GM18861 (cell line): ENCODE measurements around the gene CDH10.

Source experiments
- ATAC-seq: cut with Tn5 transposase; IDR thresholded peaks from one replicate; pipeline ENCODE4 v1.9.1; 2021; ENCODE audit not compliant: unreplicated experiment

Gene CDH10

GRCh38 chr5:24602188-24602587 lies 42.6 kb downstream of the CDH10 start:
- no peak for ATAC-seq

GRCh38 chr5:24598956-24599355 lies 45.8 kb downstream of the CDH10 start:
- ATAC-seq = no peak

- ATAC-seq = no peak
Measured at GRCh38 chr5:24595329-24595728, 49.4 kb downstream of the CDH10 start.

GRCh38 chr5:24591426-24591825 lies 53.4 kb downstream of the CDH10 start:
- ATAC-seq = no peak

- ATAC-seq = no peak
Measured at GRCh38 chr5:24589566-24589965, 55.2 kb downstream of the CDH10 start.

GRCh38 chr5:24585751-24586150 lies 59.0 kb downstream of the CDH10 start:
- no peak for ATAC-seq

- no peak for ATAC-seq
Measured at GRCh38 chr5:24571302-24571701, 73.5 kb downstream of the CDH10 start.

GRCh38 chr5:24566933-24567332 lies 77.8 kb downstream of the CDH10 start:
- no peak for ATAC-seq

GRCh38 chr5:24555229-24555628 lies 89.5 kb downstream of the CDH10 start:
- ATAC-seq = no peak

GRCh38 chr5:24547132-24547531 lies 97.6 kb downstream of the CDH10 start:
- ATAC-seq = no peak

- ATAC-seq = no peak
Measured at GRCh38 chr5:24539613-24540012, 105.2 kb downstream of the CDH10 start.

- no peak for ATAC-seq
Measured at GRCh38 chr5:24538346-24538745, 106.4 kb downstream of the CDH10 start.

- no peak for ATAC-seq
Measured at GRCh38 chr5:24535646-24536045, 109.1 kb downstream of the CDH10 start.

GRCh38 chr5:24530906-24531305 lies 113.9 kb downstream of the CDH10 start:
- ATAC-seq = no peak

- no peak for ATAC-seq
Measured at GRCh38 chr5:24525414-24525813, 119.4 kb downstream of the CDH10 start.

GRCh38 chr5:24512423-24512822 lies 132.4 kb downstream of the CDH10 start:
- ATAC-seq = no peak

- ATAC-seq = no peak
Measured at GRCh38 chr5:24510523-24510988, 134.2 kb downstream of the CDH10 start.

- ATAC-seq = no peak
Measured at GRCh38 chr5:24509943-24510342, 134.8 kb downstream of the CDH10 start.

- ATAC-seq = no peak
Measured at GRCh38 chr5:24505258-24505657, 139.5 kb downstream of the CDH10 start.

- no peak for ATAC-seq
Measured at GRCh38 chr5:24497591-24498157, 147.1 kb downstream of the CDH10 start.

- no peak for ATAC-seq
Measured at GRCh38 chr5:24497145-24497544, 147.6 kb downstream of the CDH10 start.

GRCh38 chr5:24496268-24496667 lies 148.5 kb downstream of the CDH10 start:
- ATAC-seq = no peak

- ATAC-seq = no peak
Measured at GRCh38 chr5:24492229-24492628, 152.5 kb downstream of the CDH10 start.
